Tibial nerve (tissue), 4 donors: ENCODE data around the gene NR1H4. TPM values are rescaled to one million over a fixed set of nuclear protein-coding genes. Genes with fewer than 3 reads are reported as not detected.

ENCODE experiments used
- DNase-seq, 2 donors: peaks; one replicate each; pipeline ENCODE4 v3.0.0-alpha.2; 2019; ENCODE audit warnings: low spot score in 2 of 2
- H3K27ac ChIP-seq, 4 donors: fragments of 200-600 bp; sonication (generic) in 3 of 4; one replicate each; pipeline ENCODE4 v1.5.1; 2017 to 2019; ENCODE audit warnings: mild to moderate bottlenecking in 1 of 4
- H3K27me3 ChIP-seq, 2 donors: fragments of 200-600 bp; sonication (generic) in 1 of 2; one replicate each; pipeline versions ENCODE4 v1.5.1 to v1.6.0; 2017 to 2019
- H3K36me3 ChIP-seq, 3 donors: fragments of 200-600 bp; sonication (generic); one replicate each; pipeline ENCODE4 v1.5.1; 2018 to 2019
- H3K4me1 ChIP-seq, 4 donors: fragments of 200-600 bp; sonication (generic) in 3 of 4; one replicate each; pipeline ENCODE4 v1.5.1; 2017 to 2019
- H3K4me3 ChIP-seq, 4 donors: fragments of 200-600 bp; sonication (generic) in 3 of 4; one replicate each; pipeline ENCODE4 v1.5.1; 2017 to 2019; ENCODE audit warnings: mild to moderate bottlenecking in 1 of 4, moderate library complexity in 1 of 4
- H3K9me3 ChIP-seq, 4 donors: fragments of 200-600 bp; sonication (generic) in 3 of 4; one replicate each; pipeline ENCODE4 v1.5.1; 2017 to 2019
- CTCF ChIP-seq, 5 experiments: fragments of 200-600 bp in 3 of 5; fragments of 450-650 bp in 2 of 5; sonication (generic) in 3 of 5; IDR thresholded peaks; one replicate each; pipeline ENCODE4 v1.5.1; 2016 to 2019; ENCODE audit warnings: antibody characterized with exemption in 5 of 5, mild to moderate bottlenecking in 3 of 5, moderate library complexity in 2 of 5
- EP300 ChIP-seq, 2 donors: sonication (generic); formaldehyde crosslinking; IDR thresholded peaks; one replicate each; pipeline ENCODE4 v1.6.1; 2017; ENCODE audit warnings: antibody characterized with exemption in 2 of 2, mild to moderate bottlenecking in 1 of 2
- POLR2A ChIP-seq, 2 donors: fragments of 450-650 bp; IDR thresholded peaks; one replicate each; pipeline ENCODE4 v1.6.1; 2017; ENCODE audit warnings: antibody characterized with exemption in 2 of 2, mild to moderate bottlenecking in 2 of 2, moderate library complexity in 2 of 2
- WGBS, 2 donors: methylation state at CpG; one replicate each; pipeline ENCODE4 v1.1.5; 2018; 5-methylcytosine and 5-hydroxymethylcytosine counted together
- total RNA-seq, 4 donors: library from RNA; depleted of rRNA; stranded (reverse); fragments of >200 nt; gene quantifications; one replicate each; pipeline ENCODE4 v1.1.0, GENCODE V29; 2016

NR1H4 gene
- total RNA-seq, 4 donors from 2014 or later = not detected

DNA sequence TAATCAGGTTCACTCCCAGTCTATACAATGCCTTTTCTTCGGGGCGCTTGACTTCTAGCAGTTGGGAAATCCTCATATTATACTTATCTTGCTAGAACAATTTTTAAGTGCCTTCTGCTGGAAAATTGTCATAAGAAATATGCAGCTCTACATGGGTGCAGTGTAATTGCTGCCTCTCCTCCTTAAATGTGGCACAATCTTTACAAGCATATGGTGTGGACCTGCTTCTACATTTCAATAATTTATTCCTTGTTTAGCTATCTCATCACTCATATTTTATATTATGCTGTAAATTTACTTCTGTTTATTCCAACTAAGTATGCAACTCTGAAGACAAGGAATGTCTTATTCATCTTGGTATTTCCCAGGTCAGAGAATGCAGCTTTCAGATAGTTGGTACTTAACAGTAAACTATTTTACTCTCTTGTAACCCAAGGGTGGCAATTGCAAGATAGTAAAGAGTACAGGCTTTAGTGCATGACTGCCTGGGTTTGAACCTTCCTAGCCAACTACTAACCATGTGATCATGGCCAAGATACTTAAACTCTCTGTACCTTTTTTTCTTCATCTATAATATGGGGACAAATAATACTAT is 56.2 kb downstream of the NR1H4 start:
- H3K4me3 ChIP-seq = no peak overlapping the region
- no peaks in the 10 kb centered on the region for H3K4me1 ChIP-seq
- H3K36me3 ChIP-seq = no peaks in the 10 kb centered on the region
- DNase-seq = no peak
- WGBS, 2 donors = 93 to 100% methylated on average over 2 of the region's 2 CpGs
- TF ChIP-seq EP300 (IDR thresholded peaks at IDR 0.05) (no peak), POLR2A (IDR thresholded peaks at IDR 0.05) (no peak), CTCF (IDR thresholded peaks at IDR 0.05) (no peak)
- no peaks in the 10 kb centered on the region for H3K27me3 ChIP-seq
- no peaks in the 10 kb centered on the region for H3K9me3 ChIP-seq
- no peak overlapping the region for H3K27ac ChIP-seq

GRCh38 chr12:100533376-100533775 is 59.7 kb downstream of the NR1H4 start:
- TF ChIP-seq CTCF (IDR thresholded peaks at IDR 0.05) = no peak
- no peak for TF ChIP-seq POLR2A (IDR thresholded peaks at IDR 0.05)
- TF ChIP-seq EP300 (IDR thresholded peaks at IDR 0.05) = no peak
- no peak overlapping the region for H3K4me3 ChIP-seq
- H3K27me3 ChIP-seq = no peaks in the 10 kb centered on the region
- H3K9me3 ChIP-seq = no peaks in the 10 kb centered on the region
- no peaks in the 10 kb centered on the region for H3K4me1 ChIP-seq
- H3K27ac ChIP-seq = no peak overlapping the region
- WGBS, 2 donors = 82 to 88% methylated on average over 3 of the region's 3 CpGs
- no peaks in the 10 kb centered on the region for H3K36me3 ChIP-seq
- no peak for DNase-seq

GRCh38 chr12:100534625-100535227 is 61.1 kb downstream of the NR1H4 start:
- Histone ChIP-seq H3K4me1 (no peaks in the 10 kb centered on the region), H3K4me3 (no peak overlapping the region), H3K9me3 (no peaks in the 10 kb centered on the region), H3K27me3 (no peaks in the 10 kb centered on the region), H3K36me3 (no peaks in the 10 kb centered on the region), H3K27ac (no peak overlapping the region)
- no peak for DNase-seq
- no peak for TF ChIP-seq POLR2A (IDR thresholded peaks at IDR 0.05)
- no peak for TF ChIP-seq EP300 (IDR thresholded peaks at IDR 0.05)
- no peak for TF ChIP-seq CTCF (IDR thresholded peaks at IDR 0.05)
- WGBS, 2 donors = 65 to 71% methylated on average over 6 of the region's 6 CpGs

GRCh38 chr12:100539202-100539601 is 65.5 kb downstream of the NR1H4 start:
- H3K4me1 ChIP-seq = no peaks in the 10 kb centered on the region
- H3K9me3 ChIP-seq = no peaks in the 10 kb centered on the region
- H3K4me3 ChIP-seq = no peak overlapping the region
- no peak for DNase-seq
- H3K27me3 ChIP-seq = no peaks in the 10 kb centered on the region
- H3K27ac ChIP-seq = no peak overlapping the region
- 12 to 22% methylated on average over 2 of the region's 2 CpGs for WGBS, 2 donors
- H3K36me3 ChIP-seq = no peaks in the 10 kb centered on the region
- TF ChIP-seq POLR2A (IDR thresholded peaks at IDR 0.05) (no peak), CTCF (IDR thresholded peaks at IDR 0.05) (no peak), EP300 (IDR thresholded peaks at IDR 0.05) (no peak)

DNA sequence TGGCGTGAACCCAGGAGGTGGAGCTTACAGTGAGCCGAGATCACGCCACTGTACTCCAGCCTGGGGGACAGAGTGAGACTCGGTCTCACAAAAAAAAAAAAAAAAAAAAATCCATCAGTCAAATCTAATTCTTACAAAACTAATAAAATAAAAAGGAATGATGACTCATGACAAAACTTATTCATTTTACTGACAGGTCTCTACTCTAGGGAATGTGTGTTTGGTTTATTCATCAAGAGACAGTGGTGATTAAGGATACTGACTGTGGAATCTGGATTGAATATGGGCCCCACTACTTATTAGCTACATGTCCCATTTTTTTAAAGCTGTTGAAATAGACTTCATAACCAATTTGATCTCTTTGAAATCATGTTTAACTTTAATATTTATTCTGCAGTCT is 70.5 kb downstream of the NR1H4 start:
- Histone ChIP-seq H3K9me3 (no peaks in the 10 kb centered on the region), H3K36me3 (no peaks in the 10 kb centered on the region), H3K4me3 (no peak overlapping the region), H3K4me1 (no peaks in the 10 kb centered on the region), H3K27ac (no peak overlapping the region), H3K27me3 (no peaks in the 10 kb centered on the region)
- TF ChIP-seq POLR2A (IDR thresholded peaks at IDR 0.05) (no peak), EP300 (IDR thresholded peaks at IDR 0.05) (no peak), CTCF (IDR thresholded peaks at IDR 0.05) (no peak)
- WGBS, 2 donors = 82 to 93% methylated on average over 4 of the region's 4 CpGs
- DNase-seq = no peak
